K562 (cell line): ENCODE data around the gene SLC22A4. TPM values are rescaled to one million over a fixed set of nuclear protein-coding genes. Genes with fewer than 3 reads are reported as not detected.

Source experiments
- ATAC-seq: fragments of 200-7000 bp; cut with Tn5 transposase; 3 replicates; pipeline ENCODE4 v1.9.1; 2020; ENCODE audit warnings: moderate library complexity
- BruUV-seq: library from RNA; stranded (reverse); fragments of 400-500 nt; replicated peaks from 2 replicates; lab custom pipeline; 2021; lab: Mats Ljungman, UMichigan
- CTCF ChIA-PET: fragments of 300-600 bp; formaldehyde crosslinking; extraction: SDS; loops from one replicate; lab custom pipeline; 2021; ENCODE audit warnings: low intra/inter-chr PET ratio; lab: Yijun Ruan, JAX
- POLR2A ChIA-PET: fragments of 300-600, 350-650 bp; sonication (Branson Sonifier 250); formaldehyde crosslinking; extraction: SDS; loops from one replicate; lab custom pipeline; 2021; ENCODE audit warnings: antibody characterized with exemption, inconsistent platforms; lab: Yijun Ruan, JAX
- DNase-seq, 4 experiments: peaks; one replicate each; pipeline versions ENCODE4 v3.0.0 to v3.0.0-alpha.2; 2011 to 2018; ENCODE audit warnings: low spot score in 3 of 4, mixed read lengths in 3 of 4; ENCODE audit errors: extremely low read depth in 1 of 4
- FAIRE-seq: peaks from 2 replicates; lab custom pipeline; 2011; peaks lifted over from hg19 to GRCh38; lab: Jason Lieb, UNC
- H2AFZ ChIP-seq: 2 replicates; pipeline ENCODE4 v1.6.0; 2011; ENCODE audit warnings: low read depth, low read length, control low read depth, inconsistent platforms
- H3K27ac ChIP-seq: fragments of 200-600 bp; 3 replicates; pipeline ENCODE4 v1.8.0; 2011; ENCODE audit warnings: low read depth, mild to moderate bottlenecking, control low read depth, inconsistent platforms, low read length, moderate library complexity, mixed read lengths; ENCODE audit errors: extremely low read depth
- H3K27me3 ChIP-seq, 2 experiments: fragments of 300-600 bp in 1 of 2; 2 replicates in 1 of 2; 3 replicates in 1 of 2; pipeline versions ENCODE4 v1.6.0 to v1.8.0; 2011; ENCODE audit warnings: inconsistent platforms in 2 of 2, low read length in 2 of 2, mild to moderate bottlenecking in 1 of 2, mixed read lengths in 1 of 2, moderate library complexity in 1 of 2; ENCODE audit not compliant: control insufficient read depth in 2 of 2, insufficient read depth in 2 of 2
- H3K36me3 ChIP-seq: fragments of 300-600 bp; 3 replicates; pipeline ENCODE4 v1.8.0; 2011; ENCODE audit warnings: mild to moderate bottlenecking, low read length, inconsistent platforms; ENCODE audit not compliant: control insufficient read depth, insufficient read depth
- H3K4me1 ChIP-seq, 2 experiments: fragments of 200-600 bp in 1 of 2; replicated peaks in 1 of 2; 2 replicates in 1 of 2; 3 replicates in 1 of 2; pipeline versions ENCODE4 v1.5.1 to v1.8.0; 2011; ENCODE audit warnings: inconsistent platforms in 2 of 2, low read length in 2 of 2, mild to moderate bottlenecking in 1 of 2, mixed read lengths in 1 of 2, moderate library complexity in 1 of 2; ENCODE audit not compliant: control insufficient read depth in 2 of 2, insufficient read depth in 2 of 2
- H3K4me2 ChIP-seq: 2 replicates; pipeline ENCODE4 v1.6.1; 2011; ENCODE audit warnings: low read length, control low read depth, inconsistent platforms, mixed read lengths; ENCODE audit not compliant: insufficient read depth
- H3K4me3 ChIP-seq: fragments of 200-600 bp; sonication (generic), shearing (Covaris generic); 2 replicates; pipeline ENCODE4 v1.5.1; 2016; ENCODE audit warnings: control low read depth, inconsistent platforms
- H3K79me2 ChIP-seq: fragments of 200-600 bp; 3 replicates; pipeline ENCODE4 v1.8.0; 2011; ENCODE audit warnings: low read length, inconsistent platforms; ENCODE audit not compliant: control insufficient read depth, insufficient read depth
- H3K9ac ChIP-seq, 2 experiments: 2 replicates each; pipeline versions ENCODE4 v1.6.0 to v1.6.1; 2011; ENCODE audit warnings: low read depth in 2 of 2, low read length in 2 of 2, control low read depth in 1 of 2, inconsistent platforms in 1 of 2, mild to moderate bottlenecking in 1 of 2, mixed read lengths in 1 of 2; ENCODE audit not compliant: insufficient read depth in 1 of 2
- H3K9me1 ChIP-seq: one replicate; pipeline ENCODE4 v1.6.0; 2011; ENCODE audit warnings: inconsistent platforms, mild to moderate bottlenecking, low read length, moderate library complexity; ENCODE audit not compliant: control insufficient read depth, insufficient read depth
- H3K9me3 ChIP-seq: replicated peaks from 2 replicates; pipeline ENCODE4 v1.5.1; 2011; ENCODE audit warnings: low read depth, low read length, inconsistent platforms; ENCODE audit not compliant: control insufficient read depth, insufficient read depth
- H4K20me1 ChIP-seq: replicated peaks from 2 replicates; pipeline ENCODE4 v1.6.1; 2011; ENCODE audit warnings: low read length, inconsistent platforms, mixed read lengths; ENCODE audit not compliant: control insufficient read depth, insufficient read depth
- ARID4B ChIP-seq: sonication (generic); formaldehyde crosslinking; IDR thresholded peaks from 2 replicates; pipeline ENCODE4 v1.8.0; 2022; ENCODE audit warnings: mild to moderate bottlenecking, missing genetic modification reagents
- BHLHE40 ChIP-seq: IDR thresholded peaks from 2 replicates; pipeline ENCODE4 v1.6.1; 2011; ENCODE audit warnings: low read length, improper control_type of control experiment
- FIP1L1 ChIP-seq: fragments of 200-400 bp; formaldehyde crosslinking; IDR thresholded peaks from 2 replicates; pipeline ENCODE4 v1.6.1; 2018; ENCODE audit warnings: mild to moderate bottlenecking, low read depth, low read length; ENCODE audit not compliant: poor library complexity, severe bottlenecking
- HMBOX1 ChIP-seq: sonication (generic); IDR thresholded peaks from 2 replicates; pipeline ENCODE4 v1.6.1; 2016
- STAG1 ChIP-seq: sonication (generic); formaldehyde crosslinking; IDR thresholded peaks from 2 replicates; pipeline ENCODE4 v1.5.0; 2020; ENCODE audit warnings: missing genetic modification reagents, borderline replicate concordance
- ZNF766 ChIP-seq: fragments of 200-800 bp; sonication (Bioruptor generic); conservative IDR thresholded peaks from 2 replicates; pipeline ENCODE4 v1.6.1; 2016; ENCODE audit warnings: missing genetic modification characterization, missing compliant biosample characterization
- WGBS: fragments of 100-300 bp; shearing (Covaris generic); methylation state at CpG from one replicate; pipeline ENCODE4 v1.1.6; 2016; ENCODE audit warnings: low coverage, mixed read lengths; ENCODE audit not compliant: insufficient coverage; ENCODE audit errors: missing lambda C conversion rate; 5-methylcytosine and 5-hydroxymethylcytosine counted together
- in situ Hi-C: fragments of 300-500 bp; cut with MboI; formaldehyde crosslinking; loops from 4 replicates; pipeline ENCODE4 v1.15.0; 2018; ENCODE audit warnings: inconsistent platforms, mixed read lengths
- intact Hi-C: fragments of 100-400 bp; cut with micrococcal nuclease; formaldehyde crosslinking; loops from 2 replicates; pipeline ENCODE4 v1.14.2; 2022
- polyA plus RNA-seq, 8 experiments: library from polyadenylated mRNA; depleted of rRNA in 4 of 8; stranded (reverse) in 5 of 8; unstranded in 3 of 8; fragments of >200 nt; fragmentation: Nextera tagmentation in 2 of 8; fragmentation: Illumina TruSeq in 1 of 8; extraction: Ambion mirVana in 2 of 8; extraction: Trizol in 1 of 8; gene quantifications; 2 replicates each; pipeline versions ENCODE4 v1.2.1 to v1.2.3, GENCODE V29; 2011 to 2014; ENCODE audit warnings: inconsistent platforms in 1 of 8, missing spikeins in 1 of 8
- total RNA-seq, 7 experiments: library from RNA; depleted of rRNA in 6 of 7; stranded (reverse); fragments of >200 nt in 6 of 7; fragmentation: Illumina TruSeq in 2 of 7; extraction: Trizol in 2 of 7; gene quantifications; 2 replicates each; pipeline versions ENCODE4 v1.2.1 to v1.2.3, GENCODE V29; 2011 to 2021; ENCODE audit warnings: low replicate concordance in 1 of 7
- TF ChIP-seq, protein P1 (sequence below): fragments of 250-450 bp; sonication (Bioruptor Pico); IDR thresholded peaks from 2 replicates; pipeline ENCODE4 v1.5.0; 2022; ENCODE audit warnings: mild to moderate bottlenecking
- TF ChIP-seq, protein P2 (sequence below): fragments of 200-800 bp; sonication (Bioruptor generic); IDR thresholded peaks from 2 replicates; pipeline ENCODE4 v1.6.1; 2016; ENCODE audit warnings: missing genetic modification characterization, missing compliant biosample characterization

SLC22A4 gene
- total and polyA plus RNA-seq, 9 of the 15 experiments (the other 6 are each of a cell fraction or from before 2014, with no cell fraction given), result 2.7 to 9.5 (median 6.2) TPM

DNA sequence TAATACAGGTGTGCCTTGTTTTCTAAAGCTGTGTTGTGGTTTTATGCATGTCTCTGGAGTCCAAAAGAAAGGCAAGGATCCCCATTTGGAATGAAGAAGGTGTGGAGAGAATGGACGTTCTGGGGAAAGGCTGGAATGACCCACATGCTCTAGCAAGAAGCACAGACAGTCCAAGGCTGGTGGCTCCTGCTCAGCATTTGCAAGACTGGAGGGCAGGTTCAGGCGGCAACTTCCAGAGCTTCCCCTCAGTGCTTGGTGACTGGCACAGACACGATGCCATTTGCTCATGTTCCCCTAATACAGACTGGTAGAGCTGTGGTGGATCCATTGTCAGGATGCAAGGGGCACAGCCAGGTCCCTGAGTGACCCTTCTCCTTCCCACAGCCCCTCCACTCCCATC lies 8.2 kb downstream of the SLC22A4 start:
- 74% methylated on average over 3 of the region's 3 CpGs for WGBS
- FAIRE-seq (no peak), ATAC-seq (no peak), DNase-seq (no peak)
- in situ Hi-C loops (no loop called here), intact Hi-C loops (no loop called here)
- Histone ChIP-seq H3K36me3 (peaks cover 38% of the 10 kb centered on the region), H3K27me3 (no peaks in the 10 kb centered on the region), H4K20me1 (no peaks in the 10 kb centered on the region), H3K9me1 (peaks cover 4% of the 10 kb centered on the region), H3K4me2 (no peak overlapping the region; the same call in 1 of the 2 replicates), H3K79me2 (peaks cover 85% of the 10 kb centered on the region), H3K9me3 (peaks cover 4% of the 10 kb centered on the region; the same call in 1 of the 2 replicates), H3K4me3 (no peak overlapping the region), H3K9ac (peak overlapping the region in 1 of 2 experiments; percentile 70; a peak in 1 of 4 replicates), H3K4me1 (peaks cover 40 to 54% of the 10 kb centered on the region in 2 experiments), H3K27ac (no peak overlapping the region), H2AFZ (no peak overlapping the region)
- POLR2A ChIA-PET, result interaction anchor here (0.6 to 4.4 kb wide), 7 partner anchors 8 to 135 kb away, joined by 3 to 29 read pairs (median 3); partner anchors contain the start of gene SLC22A4
- no TSS peak for BruUV-seq
- CTCF ChIA-PET, result no interaction called here
- TF ChIP-seq, protein P1, sequence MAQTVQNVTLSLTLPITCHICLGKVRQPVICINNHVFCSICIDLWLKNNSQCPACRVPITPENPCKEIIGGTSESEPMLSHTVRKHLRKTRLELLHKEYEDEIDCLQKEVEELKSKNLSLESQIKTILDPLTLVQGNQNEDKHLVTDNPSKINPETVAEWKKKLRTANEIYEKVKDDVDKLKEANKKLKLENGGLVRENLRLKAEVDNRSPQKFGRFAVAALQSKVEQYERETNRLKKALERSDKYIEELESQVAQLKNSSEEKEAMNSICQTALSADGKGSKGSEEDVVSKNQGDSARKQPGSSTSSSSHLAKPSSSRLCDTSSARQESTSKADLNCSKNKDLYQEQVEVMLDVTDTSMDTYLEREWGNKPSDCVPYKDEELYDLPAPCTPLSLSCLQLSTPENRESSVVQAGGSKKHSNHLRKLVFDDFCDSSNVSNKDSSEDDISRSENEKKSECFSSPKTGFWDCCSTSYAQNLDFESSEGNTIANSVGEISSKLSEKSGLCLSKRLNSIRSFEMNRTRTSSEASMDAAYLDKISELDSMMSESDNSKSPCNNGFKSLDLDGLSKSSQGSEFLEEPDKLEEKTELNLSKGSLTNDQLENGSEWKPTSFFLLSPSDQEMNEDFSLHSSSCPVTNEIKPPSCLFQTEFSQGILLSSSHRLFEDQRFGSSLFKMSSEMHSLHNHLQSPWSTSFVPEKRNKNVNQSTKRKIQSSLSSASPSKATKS, result no peak
- TF ChIP-seq, protein P2, sequence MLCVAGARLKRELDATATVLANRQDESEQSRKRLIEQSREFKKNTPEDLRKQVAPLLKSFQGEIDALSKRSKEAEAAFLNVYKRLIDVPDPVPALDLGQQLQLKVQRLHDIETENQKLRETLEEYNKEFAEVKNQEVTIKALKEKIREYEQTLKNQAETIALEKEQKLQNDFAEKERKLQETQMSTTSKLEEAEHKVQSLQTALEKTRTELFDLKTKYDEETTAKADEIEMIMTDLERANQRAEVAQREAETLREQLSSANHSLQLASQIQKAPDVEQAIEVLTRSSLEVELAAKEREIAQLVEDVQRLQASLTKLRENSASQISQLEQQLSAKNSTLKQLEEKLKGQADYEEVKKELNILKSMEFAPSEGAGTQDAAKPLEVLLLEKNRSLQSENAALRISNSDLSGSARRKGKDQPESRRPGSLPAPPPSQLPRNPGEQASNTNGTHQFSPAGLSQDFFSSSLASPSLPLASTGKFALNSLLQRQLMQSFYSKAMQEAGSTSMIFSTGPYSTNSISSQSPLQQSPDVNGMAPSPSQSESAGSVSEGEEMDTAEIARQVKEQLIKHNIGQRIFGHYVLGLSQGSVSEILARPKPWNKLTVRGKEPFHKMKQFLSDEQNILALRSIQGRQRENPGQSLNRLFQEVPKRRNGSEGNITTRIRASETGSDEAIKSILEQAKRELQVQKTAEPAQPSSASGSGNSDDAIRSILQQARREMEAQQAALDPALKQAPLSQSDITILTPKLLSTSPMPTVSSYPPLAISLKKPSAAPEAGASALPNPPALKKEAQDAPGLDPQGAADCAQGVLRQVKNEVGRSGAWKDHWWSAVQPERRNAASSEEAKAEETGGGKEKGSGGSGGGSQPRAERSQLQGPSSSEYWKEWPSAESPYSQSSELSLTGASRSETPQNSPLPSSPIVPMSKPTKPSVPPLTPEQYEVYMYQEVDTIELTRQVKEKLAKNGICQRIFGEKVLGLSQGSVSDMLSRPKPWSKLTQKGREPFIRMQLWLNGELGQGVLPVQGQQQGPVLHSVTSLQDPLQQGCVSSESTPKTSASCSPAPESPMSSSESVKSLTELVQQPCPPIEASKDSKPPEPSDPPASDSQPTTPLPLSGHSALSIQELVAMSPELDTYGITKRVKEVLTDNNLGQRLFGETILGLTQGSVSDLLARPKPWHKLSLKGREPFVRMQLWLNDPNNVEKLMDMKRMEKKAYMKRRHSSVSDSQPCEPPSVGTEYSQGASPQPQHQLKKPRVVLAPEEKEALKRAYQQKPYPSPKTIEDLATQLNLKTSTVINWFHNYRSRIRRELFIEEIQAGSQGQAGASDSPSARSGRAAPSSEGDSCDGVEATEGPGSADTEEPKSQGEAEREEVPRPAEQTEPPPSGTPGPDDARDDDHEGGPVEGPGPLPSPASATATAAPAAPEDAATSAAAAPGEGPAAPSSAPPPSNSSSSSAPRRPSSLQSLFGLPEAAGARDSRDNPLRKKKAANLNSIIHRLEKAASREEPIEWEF (CRISPR knock-in tag), result no peak
- TF ChIP-seq FIP1L1 (no peak), STAG1 (CRISPR knock-in tag) (no peak), BHLHE40 (no peak), ARID4B (CRISPR knock-in tag) (no peak), HMBOX1 (no peak), ZNF766 (no peak)
